HG02763 (cell line): Measurements from ENCODE around the gene JAZF1.

ENCODE experiments used
- ATAC-seq: cut with Tn5 transposase; IDR thresholded peaks from one replicate; pipeline ENCODE4 v1.9.1; 2021; ENCODE audit warnings: mild to moderate bottlenecking, moderate library complexity; ENCODE audit not compliant: unreplicated experiment

Gene JAZF1

DNA sequence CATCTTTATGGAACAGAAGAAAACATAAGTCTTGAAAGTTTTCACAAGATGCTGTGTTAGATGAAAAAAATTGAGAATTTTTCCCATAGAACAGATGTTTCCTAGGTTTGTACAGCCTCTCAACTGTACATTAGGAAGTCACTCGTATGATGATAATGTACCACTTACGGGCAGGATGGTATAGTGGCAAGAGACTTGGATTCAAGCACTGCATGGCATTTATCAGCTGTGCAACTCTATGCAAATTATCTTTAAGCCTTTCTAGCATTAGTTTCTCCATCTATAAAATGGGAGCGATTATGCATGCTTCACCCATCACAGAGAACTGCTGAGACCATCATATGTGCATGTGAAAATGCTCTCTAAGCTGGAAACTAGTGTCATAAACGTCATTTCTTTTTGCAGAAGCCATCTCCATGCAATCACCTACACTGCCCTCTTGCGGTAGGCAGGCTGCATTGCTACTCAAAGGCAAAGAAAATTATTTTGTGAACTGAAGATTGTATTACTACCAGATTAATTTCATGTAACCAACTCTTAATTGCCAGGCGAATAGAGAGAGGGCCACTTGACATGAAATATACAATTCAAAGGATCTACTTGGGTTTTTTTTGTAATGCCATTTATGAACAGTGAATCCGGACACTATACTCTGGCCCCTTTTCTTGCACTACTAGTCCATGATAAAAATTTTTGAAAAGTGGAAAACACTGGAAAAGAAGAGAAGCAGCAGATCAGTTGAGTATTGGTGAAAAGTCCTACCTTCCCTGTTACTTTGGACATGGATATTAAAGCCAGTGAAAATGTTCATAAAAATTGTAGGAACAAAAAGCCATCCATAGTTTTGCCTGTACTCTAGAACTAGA, 102.3 kb downstream of the JAZF1 start:
- no peak for ATAC-seq

GRCh38 chr7:28077616-28078015, 103.0 kb downstream of the JAZF1 start:
- no peak for ATAC-seq

GRCh38 chr7:28076423-28077200, 104.0 kb downstream of the JAZF1 start:
- no peak for ATAC-seq

GRCh38 chr7:28075674-28076358, 104.8 kb downstream of the JAZF1 start:
- ATAC-seq: no peak

DNA sequence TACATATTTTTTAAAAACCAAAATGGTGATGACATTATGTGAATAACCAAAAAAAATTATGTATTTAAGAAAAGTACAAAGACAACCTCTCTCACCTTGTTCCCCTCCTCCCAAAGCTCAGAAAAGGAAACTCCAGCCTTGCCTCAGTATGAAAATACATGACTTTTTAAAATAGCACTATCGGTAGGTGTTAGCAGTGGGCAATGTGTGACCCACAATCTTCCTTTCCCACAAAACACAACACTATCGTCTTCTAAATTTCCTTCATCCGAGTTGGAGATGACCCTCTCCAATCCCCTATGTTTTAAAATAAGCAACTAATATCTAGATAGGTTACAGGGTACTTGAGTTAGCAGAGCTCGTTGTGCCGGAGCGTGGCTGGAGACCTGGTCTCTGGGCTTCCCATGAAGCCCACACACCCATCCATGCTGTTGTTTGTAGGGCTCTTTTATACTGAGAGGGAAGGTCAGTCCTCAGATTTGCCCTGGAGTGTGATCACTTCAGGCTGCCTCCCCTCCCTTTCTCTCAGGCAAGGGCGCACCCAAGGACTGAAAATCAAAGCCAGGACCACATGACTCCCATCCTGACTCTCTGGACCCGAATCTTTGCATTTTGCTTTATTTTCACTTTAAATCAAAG, 107.6 kb downstream of the JAZF1 start:
- no peak for ATAC-seq

- ATAC-seq: no peak
Observed at GRCh38 chr7:28071570-28071969, 109.0 kb downstream of the JAZF1 start.

DNA sequence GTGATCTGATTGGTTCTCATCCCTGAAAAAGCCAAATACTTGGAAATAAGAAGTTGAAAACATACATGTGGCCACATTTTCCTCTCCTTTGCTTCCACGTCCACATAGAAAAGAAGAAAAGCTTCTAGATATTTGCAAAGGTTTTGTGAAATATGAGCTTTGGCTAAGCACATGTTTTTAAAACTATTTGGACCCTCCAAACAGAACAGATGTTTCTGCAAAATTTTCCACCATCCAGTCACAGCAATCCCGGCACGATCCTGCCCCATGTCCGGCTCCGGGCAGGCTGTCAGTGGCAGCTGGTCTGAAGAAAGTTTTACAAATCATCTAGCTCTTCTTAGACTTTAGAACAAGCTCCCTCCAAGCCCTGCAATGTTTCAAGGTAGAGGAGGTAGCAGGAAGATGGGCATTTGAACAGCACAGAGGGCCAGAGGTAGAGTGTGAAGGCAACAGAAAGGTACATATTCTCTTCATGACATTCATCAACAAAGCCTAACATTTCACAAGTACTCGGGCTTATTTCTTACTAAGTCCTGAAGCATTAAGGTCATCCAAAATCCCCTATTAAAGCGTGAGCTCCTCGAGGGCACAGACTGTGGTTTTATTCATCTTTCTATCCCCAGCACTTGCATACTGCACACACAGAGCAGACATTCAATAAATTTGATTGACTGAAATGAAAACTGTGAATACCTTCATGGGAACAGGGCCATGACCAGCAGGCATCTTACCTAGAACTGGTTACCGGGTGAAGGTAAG, 110.1 kb downstream of the JAZF1 start:
- no peak for ATAC-seq

DNA sequence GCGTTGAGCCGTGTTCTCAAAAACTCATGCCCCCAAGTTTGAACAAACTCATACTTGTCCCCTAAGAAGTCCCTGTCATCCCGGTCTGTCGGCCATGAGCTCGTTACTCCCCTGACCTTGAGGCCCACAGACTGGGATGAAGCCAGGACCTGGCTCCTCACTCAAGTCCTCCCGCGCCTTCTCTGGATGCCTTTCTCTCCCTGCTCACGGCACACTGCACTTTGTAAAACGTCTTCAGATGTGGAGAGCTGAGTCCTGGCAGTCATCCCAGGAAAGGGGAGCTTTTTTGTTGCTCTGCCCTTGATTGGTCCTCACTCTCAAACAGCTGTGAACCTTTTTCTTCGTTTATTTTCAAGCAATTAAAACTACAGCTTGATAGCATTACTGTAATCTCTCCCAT, 110.8 kb downstream of the JAZF1 start:
- no peak for ATAC-seq

GRCh38 chr7:28069388-28069787, 111.2 kb downstream of the JAZF1 start:
- no peak for ATAC-seq

GRCh38 chr7:28068811-28069216, 111.8 kb downstream of the JAZF1 start:
- ATAC-seq: no peak

- no peak for ATAC-seq
Observed at GRCh38 chr7:28067171-28067570, 113.4 kb downstream of the JAZF1 start.

GRCh38 chr7:28065721-28066285, 114.8 kb downstream of the JAZF1 start:
- no peak for ATAC-seq

- no peak for ATAC-seq
Observed at GRCh38 chr7:28065308-28065707, 115.3 kb downstream of the JAZF1 start.

DNA sequence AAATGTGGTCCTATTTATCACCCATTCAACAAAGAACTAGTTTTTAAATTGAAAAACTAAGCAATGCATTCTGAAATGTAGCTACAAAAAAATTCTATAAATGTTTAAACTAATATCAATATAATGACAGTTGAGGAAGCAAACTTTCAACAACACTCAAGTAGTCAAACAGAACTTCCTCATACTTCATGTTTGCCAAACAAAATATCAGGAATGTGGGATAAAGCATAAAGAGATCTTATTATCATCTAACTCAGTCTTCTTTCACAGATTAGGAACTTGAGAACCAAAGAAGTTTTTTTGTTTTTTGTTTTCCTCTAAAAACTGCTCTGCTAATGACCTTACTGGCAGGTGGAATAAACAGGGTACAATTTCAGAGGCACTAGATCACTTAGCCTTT, 116.2 kb downstream of the JAZF1 start:
- ATAC-seq: no peak

GRCh38 chr7:28062197-28062991, 118.2 kb downstream of the JAZF1 start:
- no peak for ATAC-seq

GRCh38 chr7:28061824-28062196, 118.8 kb downstream of the JAZF1 start:
- ATAC-seq: no peak

DNA sequence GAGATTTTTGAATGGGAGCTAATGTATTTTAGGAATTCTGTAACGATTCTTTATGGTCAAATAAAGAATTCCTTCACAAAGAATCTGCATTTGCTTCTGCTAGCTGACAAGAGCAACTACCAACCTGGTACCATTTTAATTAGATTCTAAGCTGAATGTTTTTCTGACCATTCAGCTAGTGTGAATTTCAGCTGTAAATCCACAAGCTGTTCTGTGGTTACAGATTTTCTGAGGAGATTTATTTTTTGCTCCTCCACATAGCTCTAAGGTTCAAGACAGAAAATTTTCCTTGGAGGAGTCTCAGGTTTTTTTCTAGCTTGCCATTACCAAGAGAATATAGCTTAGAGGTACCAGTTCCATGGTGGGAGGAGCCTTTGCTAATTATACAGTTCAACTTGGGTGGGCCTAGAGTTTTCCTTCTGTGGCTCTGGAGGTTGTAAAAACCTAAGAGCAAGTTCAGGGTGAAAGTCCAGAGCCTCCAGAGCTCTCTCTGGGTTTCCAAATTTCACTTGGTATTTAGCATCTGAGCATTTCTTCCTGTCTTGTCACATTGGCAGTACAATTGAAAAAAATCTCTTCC, 120.1 kb downstream of the JAZF1 start:
- ATAC-seq: no peak

GRCh38 chr7:28055161-28055544, 125.4 kb downstream of the JAZF1 start:
- ATAC-seq: no peak
